ENCODE measurements around the gene TPP2.
A peak's percentile ranks its signal among the peaks of the same experiment; 100 is the strongest.

TPP2 gene

DNA sequence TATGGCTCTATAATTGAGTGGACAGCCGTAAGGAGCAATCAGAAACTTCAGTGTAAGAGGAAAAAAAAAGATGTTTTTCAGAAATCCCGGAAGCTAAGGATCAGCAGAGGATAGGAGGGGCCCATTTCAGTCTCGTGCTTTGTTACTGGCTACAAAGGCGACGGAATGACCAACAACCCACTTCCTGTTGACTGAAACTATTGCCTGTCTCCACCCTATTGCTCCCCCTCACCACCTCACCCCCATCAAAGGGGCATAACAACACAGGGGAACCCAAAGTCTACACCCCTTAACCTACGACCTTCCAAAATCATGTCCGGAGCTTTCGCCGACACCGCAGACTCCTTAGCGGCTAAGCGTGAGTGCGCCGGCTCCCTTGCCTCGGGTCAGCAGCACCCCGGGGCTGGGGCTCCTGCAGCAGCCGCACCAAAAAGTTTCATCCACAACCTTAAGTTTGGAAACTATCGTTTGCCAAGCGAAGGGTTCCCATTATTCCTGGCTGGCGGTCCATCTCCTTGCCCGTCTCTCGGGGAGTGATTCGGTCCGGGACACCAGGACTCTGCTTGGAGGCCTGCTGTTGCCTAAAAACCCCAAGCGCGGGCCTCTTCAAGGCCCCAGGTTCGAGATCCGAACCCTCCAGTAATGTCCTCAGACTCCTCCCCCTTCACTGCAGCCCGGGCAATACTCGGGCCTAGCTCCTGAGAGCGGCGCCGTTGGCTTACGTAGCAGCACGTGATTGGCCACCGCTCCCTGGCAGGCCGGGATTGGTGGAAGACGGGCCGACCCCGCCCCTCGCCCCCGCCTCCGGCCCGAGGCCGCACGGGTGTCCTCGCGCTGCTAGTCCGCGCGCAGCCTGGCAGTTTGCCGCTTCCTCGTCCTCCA, at the start of gene TPP2:
TPP2 (plus strand) TSS at position 840 of the 882 bp plus-strand sequence. CDS start 53 bp downstream, outside the sequence.
- DNase-seq (ENCODE audit: low read depth in 2 of 2): peak; percentile 97 to 98

DNA sequence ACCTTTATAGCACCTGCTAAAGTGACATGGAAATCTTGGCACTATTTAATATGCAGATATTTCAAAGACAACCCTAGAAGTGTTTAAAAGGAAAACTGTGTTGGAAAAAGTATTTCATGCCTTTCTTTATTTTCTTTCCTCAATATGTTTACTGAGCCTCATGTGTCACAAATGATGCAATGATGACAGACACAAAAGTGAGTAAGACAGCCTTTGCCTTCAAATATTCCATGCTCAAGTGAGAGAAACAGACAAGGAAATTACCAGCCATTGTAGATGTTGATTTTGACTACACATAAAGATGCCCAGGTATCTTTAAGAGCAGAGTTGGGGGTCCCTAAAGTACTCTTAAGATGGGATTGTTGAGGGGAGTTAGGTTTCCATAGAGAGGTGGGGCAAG, 48.0 kb upstream of the TPP2 start:
- no peak for DNase-seq (ENCODE audit: low read depth in 2 of 2)

DNA sequence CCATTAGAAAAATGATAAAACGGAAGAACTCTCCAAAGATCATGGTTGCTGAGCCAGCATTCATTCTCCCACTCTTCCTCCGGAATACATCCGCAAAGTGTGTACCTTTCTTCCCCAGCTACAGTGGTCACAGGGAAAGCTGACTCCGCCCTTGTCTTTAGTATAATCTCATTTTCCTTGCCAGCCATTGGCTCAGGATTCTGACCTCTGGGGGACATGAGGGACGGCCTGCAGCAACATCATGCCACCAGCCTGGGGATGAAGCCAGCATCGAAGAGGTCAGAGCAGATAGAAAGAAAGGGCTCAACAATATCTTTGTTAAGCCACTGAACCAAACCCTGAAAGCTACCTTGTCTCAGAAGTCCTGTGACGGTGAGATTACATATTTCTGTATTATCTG, 46.3 kb upstream of the TPP2 start:
- no peak for DNase-seq (ENCODE audit: low read depth in 2 of 2)

DNA sequence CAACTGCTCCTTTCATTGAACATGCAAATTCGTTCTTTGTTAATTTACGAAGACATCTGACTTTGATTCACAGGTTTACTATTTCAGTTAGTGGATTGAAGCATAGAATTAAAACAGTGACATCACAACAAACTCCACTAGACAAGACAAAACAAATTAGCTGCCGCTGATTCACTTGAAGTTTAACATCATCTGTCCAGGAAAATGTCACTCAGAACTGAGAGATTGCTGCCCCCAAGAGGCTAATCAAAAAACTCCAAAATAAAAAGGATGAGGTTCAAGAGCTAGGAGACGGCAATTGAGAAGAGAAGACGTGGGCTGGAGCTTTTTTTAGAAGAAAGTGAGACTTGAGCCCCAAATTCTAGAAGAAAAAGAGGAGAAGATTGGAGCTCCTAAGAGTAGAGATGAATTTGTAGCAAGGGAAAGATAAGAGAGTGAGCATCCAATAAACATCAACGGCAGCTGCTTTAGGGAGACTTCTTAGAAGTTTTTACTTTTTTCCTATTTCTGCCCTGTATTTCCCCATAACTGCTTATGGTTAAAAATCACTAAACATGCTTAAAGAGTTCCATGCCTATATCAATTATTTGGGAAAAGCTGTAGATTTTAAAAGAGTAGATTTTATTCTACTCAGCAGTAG, 40.8 kb upstream of the TPP2 start:
- DNase-seq (ENCODE audit: low read depth in 2 of 2): no peak

GRCh38 chr13:102556806-102557205, 40.0 kb upstream of the TPP2 start:
- no peak for DNase-seq (ENCODE audit: low read depth in 2 of 2)

- no peak for DNase-seq (ENCODE audit: low read depth in 2 of 2)
These were observed 38.8 kb upstream of the TPP2 start for GRCh38 chr13:102558029-102558428.

DNA sequence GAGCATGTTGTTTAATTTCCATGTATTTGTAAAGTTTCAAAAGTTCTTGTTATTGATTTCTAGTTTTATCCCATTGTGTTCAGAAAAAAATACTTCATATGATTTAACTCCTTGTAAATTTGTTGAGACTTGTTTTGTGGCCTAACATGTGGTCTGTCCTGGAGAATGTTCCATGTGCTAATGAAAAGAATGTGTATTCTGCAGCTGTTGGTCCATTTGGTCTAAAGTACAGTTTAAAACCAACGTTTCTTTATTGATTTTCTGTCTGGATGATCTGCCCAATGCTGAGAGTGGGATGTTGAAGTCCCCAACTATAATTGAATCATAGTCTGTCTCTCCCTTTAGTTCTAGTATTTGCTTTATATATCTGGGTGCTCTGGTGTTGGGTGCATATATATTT, 34.9 kb upstream of the TPP2 start:
- DNase-seq (ENCODE audit: low read depth in 2 of 2): no peak

DNA sequence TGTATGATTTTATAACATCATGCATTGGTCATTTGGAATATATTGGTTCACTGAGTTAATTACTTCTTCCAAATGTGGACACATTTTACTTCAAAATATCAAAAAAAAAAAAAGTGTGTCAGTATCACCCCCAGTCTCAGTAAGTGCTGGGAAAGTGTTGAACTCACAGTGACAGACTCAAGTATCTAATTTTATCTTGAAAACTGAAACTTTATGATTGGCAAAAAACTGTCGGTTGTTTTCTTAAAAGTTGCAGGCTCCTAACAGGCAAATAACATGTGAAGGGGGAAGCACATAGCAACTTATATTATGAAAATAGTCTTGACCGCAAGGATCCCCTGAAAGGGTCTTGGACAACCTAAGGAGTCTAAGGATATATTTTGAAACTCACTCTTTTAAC, 33.5 kb upstream of the TPP2 start:
- no peak for DNase-seq (ENCODE audit: low read depth in 2 of 2)

- DNase-seq (ENCODE audit: low read depth in 2 of 2): no peak
These were observed 32.2 kb upstream of the TPP2 start for GRCh38 chr13:102564564-102564963.

DNA sequence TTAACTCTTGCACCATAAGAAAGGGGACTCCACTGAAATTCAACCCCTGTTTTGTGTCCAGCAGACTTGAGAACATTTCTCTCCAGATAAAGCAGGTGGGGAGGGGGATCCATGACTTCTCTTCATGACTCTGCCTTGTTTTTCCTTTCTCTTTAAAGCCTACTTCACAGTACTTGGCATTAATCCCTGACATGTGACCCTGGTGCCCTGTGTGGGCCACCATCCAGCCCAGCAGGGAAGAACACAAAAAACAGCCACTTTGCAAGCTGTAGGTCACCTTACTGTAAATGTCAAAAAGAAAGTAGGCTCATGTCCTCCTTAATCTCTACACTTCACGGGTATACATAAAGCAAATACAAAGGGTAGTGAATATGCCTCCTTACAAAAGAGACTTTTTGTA, 30.3 kb upstream of the TPP2 start:
- DNase-seq (ENCODE audit: low read depth in 2 of 2): no peak

GRCh38 chr13:102567857-102568256, 28.9 kb upstream of the TPP2 start:
- DNase-seq (ENCODE audit: low read depth in 2 of 2): no peak

- no peak for DNase-seq (ENCODE audit: low read depth in 2 of 2)
These were observed 27.3 kb upstream of the TPP2 start for GRCh38 chr13:102569488-102569887.

GRCh38 chr13:102571075-102571474, 25.7 kb upstream of the TPP2 start:
- no peak for DNase-seq (ENCODE audit: low read depth in 2 of 2)

DNA sequence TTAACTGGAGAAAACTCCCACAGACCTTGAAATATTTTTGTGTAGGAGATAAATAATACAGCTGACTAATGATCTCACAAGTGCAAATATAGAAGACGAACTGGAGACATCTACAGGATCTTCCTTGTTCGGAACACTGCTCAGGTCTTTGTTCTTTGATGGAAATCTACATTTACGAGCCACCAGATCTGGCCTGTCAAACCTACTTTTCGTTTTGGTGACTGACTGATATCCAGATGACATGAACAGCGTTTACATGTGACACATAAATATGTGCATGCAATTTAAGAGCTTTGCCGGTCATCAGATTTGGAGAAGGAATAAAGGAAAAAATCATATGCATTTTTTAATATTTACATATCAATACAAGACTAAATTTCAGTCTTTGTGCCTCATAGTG, 24.5 kb upstream of the TPP2 start:
- no peak for DNase-seq (ENCODE audit: low read depth in 2 of 2)

GRCh38 chr13:102580552-102581169, 16.1 kb upstream of the TPP2 start:
- no peak for DNase-seq (ENCODE audit: low read depth in 2 of 2)

DNA sequence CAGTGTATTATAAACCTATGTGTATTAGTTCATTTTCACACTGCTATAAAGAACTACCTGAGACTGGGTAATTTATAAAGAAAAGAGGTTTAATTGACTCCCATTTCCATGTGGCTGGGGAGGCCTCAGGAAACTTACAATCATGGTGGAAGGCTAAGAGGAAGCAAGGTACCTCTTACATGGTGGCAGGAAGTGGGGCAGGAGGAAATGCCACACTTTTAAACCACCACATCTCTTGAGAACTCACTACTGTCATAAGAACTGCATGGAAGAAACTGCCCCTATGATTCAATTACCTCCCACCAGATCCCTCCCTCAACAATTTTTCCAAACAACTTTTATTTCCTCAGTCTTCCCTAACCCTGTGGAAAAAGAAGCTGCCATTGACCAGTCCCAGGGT, 14.5 kb upstream of the TPP2 start:
- no peak for DNase-seq (ENCODE audit: low read depth in 2 of 2)

DNA sequence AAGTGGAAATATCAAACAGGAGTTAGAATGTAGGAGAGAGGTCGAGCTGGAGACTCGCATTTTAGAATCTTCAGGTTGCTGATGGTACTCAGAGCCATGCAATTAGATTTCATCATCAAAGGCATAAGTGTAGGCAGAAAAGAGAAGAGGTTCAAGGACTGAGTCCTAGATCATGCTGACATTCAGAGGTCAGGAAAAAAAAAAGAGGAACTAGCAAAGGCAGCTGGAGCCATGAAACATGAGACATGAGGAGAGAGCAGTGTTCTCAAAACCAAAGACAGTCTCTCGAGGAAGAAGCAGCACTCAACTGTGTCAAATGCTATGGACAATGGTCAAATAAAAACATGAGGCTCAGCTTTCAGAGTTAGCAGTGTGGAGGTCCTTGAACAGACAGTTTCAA, 12.4 kb upstream of the TPP2 start:
- no peak for DNase-seq (ENCODE audit: low read depth in 2 of 2)

DNA sequence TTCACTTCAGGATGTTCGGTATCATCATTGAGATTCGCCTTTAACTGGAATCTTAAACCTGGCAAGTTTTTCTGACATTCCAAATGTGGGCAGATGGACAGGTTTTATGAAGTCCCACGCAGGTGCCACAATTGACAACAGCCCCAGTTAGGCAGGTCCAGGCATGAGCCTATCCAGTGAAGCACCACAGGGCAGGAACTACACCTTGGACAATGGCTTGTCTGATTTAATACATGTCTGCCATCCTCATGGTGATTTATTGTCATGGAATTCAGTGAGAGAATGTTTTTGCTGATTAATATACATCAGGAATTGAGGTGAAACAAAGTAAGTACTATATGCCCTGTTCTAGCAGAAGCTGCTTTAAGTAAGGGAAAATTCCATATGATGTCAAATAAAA, 10.2 kb upstream of the TPP2 start:
- no peak for DNase-seq (ENCODE audit: low read depth in 2 of 2)

- no peak for DNase-seq (ENCODE audit: low read depth in 2 of 2)
These were observed 8.9 kb upstream of the TPP2 start for GRCh38 chr13:102587916-102588315.

GRCh38 chr13:102589301-102589822, 7.4 kb upstream of the TPP2 start:
- DNase-seq (ENCODE audit: low read depth in 2 of 2): no peak

GRCh38 chr13:102591988-102592781, 4.6 kb upstream of the TPP2 start:
- peak; percentile 51 to 55 for DNase-seq (ENCODE audit: low read depth in 2 of 2)

GRCh38 chr13:102593466-102593865, 3.3 kb upstream of the TPP2 start:
- no peak for DNase-seq (ENCODE audit: low read depth in 2 of 2)

All from stimulated activated CD8-positive, alpha-beta memory T cell treated with anti-CD3 and anti-CD28 coated beads, Interleukin-2, amount 100 ng/mL, for 1 hour (primary cell).